Fibroblast of peridontal ligament (primary cell): ENCODE measurements around the gene E2F4.

Experiments
- DNase-seq: peaks from one replicate; pipeline ENCODE4 v3.0.0-alpha.2; 2010; ENCODE audit errors: extremely low read depth

Gene E2F4

DNA sequence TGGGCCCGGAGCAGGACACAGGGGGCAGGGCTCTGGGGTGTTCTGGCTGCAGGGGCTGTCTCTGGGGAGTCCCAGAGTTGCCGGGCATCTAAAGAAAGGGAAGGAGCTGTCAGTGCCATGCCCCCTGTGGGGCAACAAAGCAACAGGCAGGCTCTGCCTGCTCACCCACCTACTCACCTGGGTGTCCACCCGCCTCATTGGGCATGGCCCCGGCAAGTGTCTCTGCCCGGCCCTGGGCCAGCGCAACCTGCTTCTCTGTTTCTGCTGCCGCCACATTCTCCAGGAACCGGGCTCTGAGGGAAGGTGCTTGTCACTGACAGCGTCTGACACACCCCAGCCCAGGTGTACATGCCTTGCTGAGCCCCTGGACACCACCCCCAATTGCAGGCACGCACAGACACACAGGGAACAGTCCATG, 42.2 kb downstream of the E2F4 start:
- no peak for DNase-seq

GRCh38 chr16:67235816-67236562, 44.0 kb downstream of the E2F4 start:
- DNase-seq, result no peak

DNA sequence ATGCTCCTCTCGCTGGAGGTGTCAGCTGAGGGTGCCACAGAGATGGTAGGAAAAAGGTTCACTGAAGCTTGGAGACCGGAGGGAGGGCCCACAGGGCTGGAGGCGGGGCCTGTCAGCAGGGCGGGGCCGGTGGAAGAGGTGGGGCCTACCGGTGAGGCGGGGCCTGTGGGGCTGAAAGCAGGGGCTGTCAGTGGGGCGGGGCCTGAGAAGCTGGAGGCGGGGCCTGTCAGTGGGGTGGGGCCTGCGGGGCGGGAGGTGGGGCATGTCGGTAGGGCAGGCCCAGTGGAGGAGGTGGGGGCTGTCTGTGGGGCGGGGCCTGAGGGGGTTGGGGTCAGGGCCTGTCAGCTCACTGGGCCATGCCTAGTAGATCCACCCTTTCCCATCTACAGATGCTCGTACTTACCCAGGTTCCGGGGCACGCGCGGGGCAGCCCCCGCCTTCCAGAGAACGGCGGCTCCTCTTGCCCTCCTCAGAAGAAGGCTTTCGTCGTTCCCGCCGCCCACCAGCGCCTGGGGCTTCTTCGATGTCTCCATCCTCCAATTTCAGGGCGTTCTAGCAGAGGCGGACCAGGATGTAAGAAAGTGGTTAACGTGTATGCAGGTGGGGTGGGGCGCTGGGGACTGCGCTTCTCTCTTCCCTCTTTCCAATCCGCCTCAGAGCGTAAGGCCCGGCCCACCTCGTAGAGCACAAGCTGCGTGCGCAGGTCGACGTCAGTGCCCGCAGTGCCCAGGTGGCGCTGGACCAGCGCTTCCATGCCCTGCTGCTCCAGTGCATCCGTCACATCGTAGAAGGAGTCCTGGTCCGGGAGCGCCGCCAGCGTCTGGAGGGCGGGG, 44.8 kb downstream of the E2F4 start:
- DNase-seq, result no peak

- no peak for DNase-seq
Observed at GRCh38 chr16:67237396-67238277, 45.7 kb downstream of the E2F4 start.

DNA sequence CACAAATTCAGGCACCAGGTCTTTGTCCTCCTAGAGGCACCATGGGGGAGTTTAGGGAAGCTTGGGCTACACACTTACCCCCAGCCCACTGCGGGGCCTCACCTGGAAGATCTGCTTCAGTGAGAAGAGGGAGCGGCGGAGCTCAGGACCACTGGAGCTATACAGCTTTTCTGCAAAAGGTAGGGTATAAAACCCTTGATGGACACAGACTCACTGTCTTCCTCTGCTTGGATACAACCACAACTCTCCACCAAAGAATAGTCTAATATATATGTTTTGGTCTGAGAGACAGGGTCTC, 46.3 kb downstream of the E2F4 start:
- no peak for DNase-seq

DNA sequence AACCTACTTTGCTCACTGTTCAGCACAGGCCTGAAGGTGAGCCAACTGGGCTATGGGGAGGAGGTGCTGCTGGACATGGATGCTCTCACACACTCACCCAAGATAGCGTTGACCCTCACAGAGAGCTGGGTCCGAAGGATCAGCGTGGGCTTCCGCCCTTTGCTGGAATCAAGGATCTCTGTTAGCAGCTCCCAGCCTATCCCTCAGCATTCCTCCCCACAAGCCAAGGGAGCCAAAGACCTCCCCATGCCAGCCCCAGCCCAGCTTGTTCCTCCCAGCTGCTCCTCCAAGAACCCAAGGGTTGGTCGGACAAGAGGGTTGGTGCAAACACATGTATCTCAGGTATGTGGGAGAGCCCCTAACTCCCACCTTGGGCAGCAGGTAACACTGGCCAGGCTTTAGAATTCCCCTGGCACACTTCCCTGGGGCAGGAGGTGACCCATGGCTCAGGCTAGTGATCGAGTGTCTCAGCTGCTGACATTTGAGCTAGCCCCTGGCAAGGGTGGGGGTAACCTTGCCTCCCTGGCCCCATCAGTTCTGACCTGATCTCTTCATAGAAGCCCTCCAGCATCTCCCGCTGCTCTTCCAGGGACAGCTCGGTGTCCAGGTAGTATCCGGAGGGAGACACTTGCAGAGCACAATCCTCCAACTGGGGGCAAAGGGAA, 47.0 kb downstream of the E2F4 start:
- no peak for DNase-seq

GRCh38 chr16:67240506-67240905, 48.6 kb downstream of the E2F4 start:
- no peak for DNase-seq

GRCh38 chr16:67241008-67241900, 49.3 kb downstream of the E2F4 start:
- DNase-seq, result peak; percentile 74

DNA sequence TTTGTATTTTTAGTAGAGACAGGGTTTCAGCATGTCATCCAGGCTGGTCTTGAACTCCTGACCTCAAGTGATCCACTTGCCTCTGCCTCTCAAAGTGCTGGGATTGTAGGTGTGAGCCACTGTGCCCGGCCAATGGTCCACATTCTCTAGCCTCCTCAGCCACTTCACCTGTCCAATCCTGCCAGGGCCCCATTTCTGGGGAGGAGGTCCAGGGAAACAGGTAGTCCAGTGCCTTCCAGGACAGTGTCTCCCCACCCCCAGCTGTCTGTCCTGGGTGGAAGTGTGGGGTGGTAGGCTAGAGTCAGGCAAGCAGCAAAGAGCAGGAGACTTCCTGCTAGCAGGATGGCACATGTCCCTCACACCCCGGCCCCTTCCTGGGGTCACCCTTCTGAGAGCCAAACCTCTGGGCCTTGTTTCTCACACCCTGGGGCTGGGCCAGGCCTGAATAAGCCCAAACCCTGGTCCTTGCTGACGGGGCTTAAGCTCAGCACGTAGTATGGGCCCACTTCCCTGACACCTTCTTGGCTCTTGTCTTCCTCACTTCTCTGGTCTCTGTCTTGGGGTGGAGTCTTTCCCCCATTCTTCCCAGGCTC, 50.3 kb downstream of the E2F4 start:
- no peak for DNase-seq

DNA sequence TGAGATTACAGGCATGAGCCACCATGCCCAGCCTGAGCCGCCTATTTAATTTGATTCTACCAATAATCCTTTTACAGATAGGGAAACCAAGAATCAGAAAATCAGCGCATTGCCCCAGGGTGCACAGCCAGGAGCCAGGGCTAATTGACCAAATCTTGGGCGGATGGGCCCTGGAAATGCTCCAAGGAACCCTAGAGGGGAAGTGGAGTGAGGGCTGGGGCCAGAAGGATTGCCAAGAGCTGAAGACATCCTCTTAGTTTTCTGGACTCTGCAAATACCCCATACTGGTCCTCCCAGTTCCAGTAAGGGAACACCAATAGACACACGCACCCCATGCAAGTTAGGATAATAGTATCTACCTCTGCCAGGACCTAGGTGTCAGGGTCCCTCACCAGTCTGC, 51.5 kb downstream of the E2F4 start:
- no peak for DNase-seq

DNA sequence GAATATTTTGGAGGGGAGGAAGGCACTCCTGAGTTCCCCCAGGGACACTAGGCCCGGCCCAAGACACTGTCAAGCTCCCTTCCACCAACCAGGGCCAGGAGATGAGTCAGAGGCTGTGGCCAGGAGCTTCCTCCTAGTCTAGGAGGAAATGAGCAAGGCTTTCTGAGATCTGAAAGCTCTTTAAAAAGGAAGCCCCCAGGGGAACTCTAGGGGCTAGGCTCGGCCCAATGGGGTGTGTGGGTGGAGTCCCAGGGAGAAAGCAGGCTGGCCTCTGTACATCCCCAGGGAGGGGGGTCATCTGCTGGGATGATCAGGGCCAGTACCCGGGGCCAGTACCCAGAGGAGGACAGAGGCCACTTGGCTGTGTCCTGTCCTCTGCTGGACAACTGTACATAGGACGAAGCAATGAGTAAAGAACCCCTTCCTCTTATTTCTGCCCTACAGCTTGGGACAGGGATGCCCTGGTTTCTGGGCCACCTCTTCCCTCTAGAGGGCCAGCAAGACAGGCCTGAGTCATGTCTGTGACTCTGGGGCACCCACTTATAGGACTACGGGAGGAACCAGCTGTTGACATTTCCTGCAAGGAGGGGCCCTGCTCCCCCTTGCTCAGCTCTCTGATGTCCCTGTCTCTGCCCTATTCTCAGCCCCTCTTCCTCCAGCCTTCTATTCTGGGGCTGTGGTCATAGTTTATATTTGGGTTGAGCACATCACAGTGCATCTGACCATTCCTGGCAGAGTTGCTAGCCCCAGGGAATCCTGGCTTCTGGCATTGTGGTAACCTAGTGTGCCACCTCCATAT, 52.6 kb downstream of the E2F4 start:
- DNase-seq, result peak; percentile 83

DNA sequence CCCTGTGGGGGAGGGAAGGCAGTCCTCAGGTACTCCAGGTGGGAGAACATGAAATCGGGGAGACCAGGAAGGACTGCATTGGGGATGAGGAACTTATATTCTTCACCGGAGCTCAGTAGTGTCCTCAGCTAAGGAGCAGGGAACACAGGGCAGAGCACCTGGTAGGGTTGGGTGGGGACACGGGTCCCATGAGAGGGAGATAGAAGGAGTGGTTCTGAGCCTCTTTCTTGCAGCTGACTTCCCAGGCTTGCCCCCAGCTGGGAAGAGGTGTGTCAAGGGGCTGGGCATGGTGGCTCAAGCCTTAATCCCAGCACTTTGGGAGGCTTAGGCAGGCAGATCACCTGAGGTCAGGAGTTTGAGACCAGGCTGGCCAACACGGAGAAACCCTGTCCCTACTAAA, 53.2 kb downstream of the E2F4 start:
- DNase-seq, result no peak

- no peak for DNase-seq
Observed at GRCh38 chr16:67245674-67246080, 53.7 kb downstream of the E2F4 start.

DNA sequence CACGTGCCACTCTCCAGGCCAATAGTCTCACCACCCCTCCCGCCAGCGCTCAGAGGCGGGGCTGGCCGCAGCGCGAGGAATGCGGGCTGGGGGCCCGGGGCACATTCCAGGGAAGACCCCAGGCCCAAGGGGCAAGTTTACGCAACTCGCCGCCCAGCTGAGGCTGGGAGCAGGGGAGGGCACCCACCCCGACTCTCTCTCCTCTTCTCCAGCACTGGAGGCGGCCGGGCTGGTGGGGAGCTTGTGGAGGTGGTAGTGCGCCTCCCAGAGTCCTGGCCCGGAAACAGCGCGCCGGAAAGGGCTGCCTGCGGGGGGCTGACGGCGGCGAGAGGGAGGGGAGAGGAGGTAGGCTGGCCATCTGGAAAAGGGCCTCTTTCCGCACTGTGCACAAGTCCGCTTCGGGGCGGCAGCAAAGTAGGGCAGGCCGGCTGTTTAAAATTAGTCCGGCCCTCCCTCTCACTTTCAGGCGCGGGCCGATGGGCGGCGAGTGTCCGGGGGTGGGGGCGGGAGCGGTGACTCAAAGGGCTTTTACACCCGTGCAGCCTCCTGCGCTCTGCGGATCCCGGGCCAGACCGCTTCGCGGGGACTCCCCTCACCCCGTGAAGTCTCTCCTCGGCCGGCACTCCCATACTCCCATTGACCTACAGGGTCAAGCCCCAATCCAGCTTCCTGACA, 54.3 kb downstream of the E2F4 start:
- DNase-seq, result peak; percentile 84

GRCh38 chr16:67246756-67247191, 54.8 kb downstream of the E2F4 start:
- DNase-seq, result no peak

GRCh38 chr16:67247192-67248072, 55.5 kb downstream of the E2F4 start, which contains the start of gene FHOD1:
TSS of gene FHOD1 (minus strand) at chr16:67247481. CDS start at chr16:67247410, 71 bp downstream.
- DNase-seq, result peak; percentile 92

GRCh38 chr16:67248073-67248400, 56.1 kb downstream of the E2F4 start:
- no peak for DNase-seq
